OCI-LY7 (cell line): ENCODE results near the gene FAM163A. TPM values are rescaled to one million over a fixed set of nuclear protein-coding genes. Genes with fewer than 3 reads are reported as not detected.

ENCODE experiments used
- BruUV-seq: library from RNA; stranded (reverse); fragments of 400-500 nt; replicated peaks from 2 replicates; lab custom pipeline; 2021; lab: Mats Ljungman, UMichigan
- CTCF ChIA-PET: fragments of 300-600 bp; sonication (Branson Sonifier 250); formaldehyde crosslinking; loops from one replicate; lab custom pipeline; 2022; ENCODE audit warnings: antibody characterized with exemption; ENCODE audit not compliant: unreplicated experiment; lab: Charles Lee
- POLR2A ChIA-PET: fragments of 300-600 bp; sonication (Branson Sonifier 250); formaldehyde crosslinking; loops from one replicate; lab custom pipeline; 2022; ENCODE audit warnings: antibody characterized with exemption; lab: Charles Lee
- DNase-seq: peaks from one replicate; pipeline ENCODE4 v3.0.0-alpha.2; 2015; ENCODE audit warnings: low spot score
- H2AFZ ChIP-seq: fragments of 200-600 bp; sonication (generic), shearing (Covaris generic); 2 replicates; pipeline ENCODE4 v1.6.1; 2014; ENCODE audit warnings: mild to moderate bottlenecking, antibody characterized with exemption, low read length, moderate library complexity
- H3K27ac ChIP-seq: fragments of 200-600 bp; sonication (generic); 2 replicates; pipeline ENCODE4 v1.5.1; 2014; ENCODE audit warnings: mixed run types, low read depth, mild to moderate bottlenecking, moderate library complexity, low read length, inconsistent platforms; ENCODE audit not compliant: poor library complexity, severe bottlenecking
- H3K36me3 ChIP-seq: fragments of 200-600 bp; sonication (generic); 2 replicates; pipeline ENCODE4 v1.6.1; 2014; ENCODE audit warnings: mild to moderate bottlenecking, antibody characterized with exemption, low read length, moderate library complexity, mixed read lengths; ENCODE audit not compliant: insufficient read depth
- H3K4me1 ChIP-seq: fragments of 200-600 bp; sonication (generic); 2 replicates; pipeline ENCODE4 v1.5.1; 2014; ENCODE audit warnings: mild to moderate bottlenecking, low read length; ENCODE audit not compliant: insufficient read depth, poor library complexity, severe bottlenecking
- H3K4me2 ChIP-seq: fragments of 200-600 bp; sonication (generic); 2 replicates; pipeline ENCODE4 v1.6.1; 2014; ENCODE audit warnings: mild to moderate bottlenecking, low read length
- H3K4me3 ChIP-seq: fragments of 200-600 bp; sonication (generic); 2 replicates; pipeline ENCODE4 v1.5.1; 2014; ENCODE audit warnings: mild to moderate bottlenecking, low read depth, low read length; ENCODE audit not compliant: poor library complexity, severe bottlenecking
- H3K79me2 ChIP-seq: fragments of 200-600 bp; sonication (generic); 2 replicates; pipeline ENCODE4 v1.6.1; 2016; ENCODE audit warnings: low read depth, mild to moderate bottlenecking, low read length, moderate library complexity, mixed read lengths; ENCODE audit not compliant: insufficient read depth
- H3K9me2 ChIP-seq: fragments of 200-600 bp; sonication (generic); 2 replicates; pipeline ENCODE4 v1.6.1; 2016; ENCODE audit warnings: mild to moderate bottlenecking, low read length, mixed read lengths; ENCODE audit not compliant: insufficient read depth
- H3K9me3 ChIP-seq: fragments of 200-600 bp; sonication (generic); 2 replicates; pipeline ENCODE4 v1.6.1; 2014; ENCODE audit warnings: mild to moderate bottlenecking, mixed run types, low read length, mixed read lengths
- H4K20me1 ChIP-seq: fragments of 200-600 bp; sonication (generic); 2 replicates; pipeline ENCODE4 v1.6.1; 2014; ENCODE audit warnings: mild to moderate bottlenecking, antibody characterized with exemption, low read length, moderate library complexity, mixed read lengths; ENCODE audit not compliant: insufficient read depth
- CTCF ChIP-seq: fragments of 200-600 bp; sonication (generic); conservative IDR thresholded peaks from 2 replicates; pipeline ENCODE4 v1.5.1; 2014; ENCODE audit warnings: mild to moderate bottlenecking, antibody characterized with exemption, low read length, moderate library complexity, mixed read lengths
- EZH2phosphoT487 ChIP-seq: fragments of 200-600 bp; sonication (generic); IDR thresholded peaks from 2 replicates; pipeline ENCODE4 v1.6.1; 2018; ENCODE audit warnings: low read depth, borderline replicate concordance, mild to moderate bottlenecking, mixed run types, antibody characterized with exemption, low read length, moderate library complexity, mixed read lengths
- intact Hi-C: fragments of 100-400 bp; cut with micrococcal nuclease; formaldehyde crosslinking; loops from one replicate; pipeline ENCODE4 v1.10.0; 2022; ENCODE audit not compliant: unreplicated experiment
- total RNA-seq, 2 experiments: library from RNA; depleted of rRNA in 1 of 2; stranded (reverse); fragments of >200 nt in 1 of 2; shearing (Covaris generic) in 1 of 2; gene quantifications; 2 replicates each; pipeline ENCODE4 v1.2.3, GENCODE V29; 2014 to 2022

Gene FAM163A
- total RNA-seq, 2 experiments from 2014 or later: not detected

GRCh38 chr1:179865377-179865776 is 122.3 kb downstream of the FAM163A start:
- ChIA-PET CTCF (interaction anchor here (1.0 to 1.2 kb wide), 2 partner anchors 303 to 314 kb away, joined by 5 to 6 read pairs; no protein-coding TSS in a partner anchor), POLR2A (interaction anchor here (0.6 to 1.1 kb wide), 2 partner anchors 11 to 206 kb away, joined by 3 to 5 read pairs; no protein-coding TSS in a partner anchor)
- BruUV-seq: no TSS peak
- intact Hi-C loops: no loop called here
- Histone ChIP-seq H3K79me2 (peaks cover 8% of the 10 kb centered on the region; the same call in 1 of the 2 replicates), H2AFZ (no peak overlapping the region), H3K9me2 (no peaks in the 10 kb centered on the region), H3K27ac (no peak overlapping the region), H3K36me3 (peaks cover 90% of the 10 kb centered on the region), H4K20me1 (peaks cover 5% of the 10 kb centered on the region; the same call in 1 of the 2 replicates), H3K4me2 (no peak overlapping the region), H3K4me1 (no peaks in the 10 kb centered on the region), H3K9me3 (no peaks in the 10 kb centered on the region), H3K4me3 (no peak overlapping the region)
- DNase-seq: no peak
- TF ChIP-seq EZH2phosphoT487 (no peak), CTCF (no peak)

Other genes starting within 250 kb of the FAM163A start
- gene NPHS2, start 167.3 kb upstream of the FAM163A start, total RNA-seq (2014; rRNA removed; shearing (Covaris generic)): not detected in 2 replicates
- gene NPHS2, start 167.3 kb upstream of the FAM163A start, total RNA-seq (2022): not detected in 2 replicates
- gene TDRD5, start 151.5 kb upstream of the FAM163A start, total RNA-seq (2014; rRNA removed; shearing (Covaris generic)): not detected in 2 replicates
- not detected in 2 replicates for gene TDRD5, start 151.5 kb upstream of the FAM163A start, total RNA-seq (2022)
- 21.6 and 31.0 TPM in 2 replicates for gene TOR1AIP2, start 134.5 kb downstream of the FAM163A start, total RNA-seq (2014; rRNA removed; shearing (Covaris generic))
- gene TOR1AIP2, start 134.5 kb downstream of the FAM163A start, total RNA-seq (2022): 47.9 and 49.9 TPM in 2 replicates
- gene TOR1AIP1, start 139.0 kb downstream of the FAM163A start, total RNA-seq (2014; rRNA removed; shearing (Covaris generic)): 11.0 and 12.1 TPM in 2 replicates
- gene TOR1AIP1, start 139.0 kb downstream of the FAM163A start, total RNA-seq (2022): 14.5 and 16.8 TPM in 2 replicates
- 48.6 and 51.9 TPM in 2 replicates for gene CEP350, start 211.5 kb downstream of the FAM163A start, total RNA-seq (2014; rRNA removed; shearing (Covaris generic))
- gene CEP350, start 211.5 kb downstream of the FAM163A start, total RNA-seq (2022): 54.2 and 57.5 TPM in 2 replicates